Measurements from ENCODE around the gene TCF7L2.

TCF7L2 gene

DNA sequence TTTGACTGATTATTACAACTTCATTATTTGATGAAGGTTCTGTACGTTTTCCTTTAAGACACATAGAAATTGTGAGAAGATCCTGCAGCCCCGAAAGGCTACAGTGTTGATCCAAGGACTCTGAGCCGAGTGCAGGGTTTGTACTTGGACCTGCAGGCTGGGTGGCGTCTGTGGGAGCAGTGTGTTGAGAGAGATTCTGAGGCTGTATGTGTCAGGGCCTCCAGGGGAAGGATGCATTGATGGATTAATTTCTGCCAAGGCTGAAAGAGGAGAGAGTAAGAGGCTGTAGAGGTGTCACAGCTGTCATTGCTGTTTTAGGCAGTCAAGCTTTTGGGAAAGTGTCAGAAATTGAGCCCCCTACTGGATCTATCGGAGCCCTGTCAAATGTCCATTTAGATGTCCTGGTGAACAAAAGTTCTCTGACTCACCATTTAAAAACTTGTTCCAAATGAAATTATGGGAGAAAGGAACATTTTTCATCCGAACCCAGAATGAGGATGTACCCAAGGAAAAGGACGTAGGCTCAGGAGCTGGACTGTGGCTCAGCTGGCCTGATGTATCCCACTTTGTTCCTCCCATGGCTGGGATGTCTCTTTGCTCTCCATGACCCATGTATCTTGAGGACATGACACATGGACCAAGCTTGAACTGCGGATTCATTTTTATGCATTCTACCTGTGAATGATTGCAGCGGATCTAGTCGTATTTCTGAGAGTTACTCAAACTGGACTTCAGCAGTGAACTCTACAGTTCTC lies 102.2 kb downstream of the TCF7L2 start:
- Histone ChIP-seq H3K36me3 (ENCODE audit: control insufficient read depth, insufficient read depth, low read length) (no peaks in the 10 kb centered on the region), H3K27me3 (replicated peaks; ENCODE audit: control insufficient read depth, insufficient read depth, low read length) (no peaks in the 10 kb centered on the region), H3K4me3 (replicated peaks; ENCODE audit: low read depth, low read length) (no peak overlapping the region)
- peak; percentile 3 for TF ChIP-seq CTCF (IDR thresholded peaks at IDR 0.05; ENCODE audit: insufficient read depth, low read length, poor library complexity, severe bottlenecking)
- DNase-seq (ENCODE audit: extremely low read depth, insufficient read length): no peak

- Histone ChIP-seq H3K36me3 (ENCODE audit: control insufficient read depth, insufficient read depth, low read length) (no peaks in the 10 kb centered on the region), H3K4me3 (replicated peaks; ENCODE audit: low read depth, low read length) (no peak overlapping the region), H3K27me3 (replicated peaks; ENCODE audit: control insufficient read depth, insufficient read depth, low read length) (no peaks in the 10 kb centered on the region)
- no peak for DNase-seq (ENCODE audit: extremely low read depth, insufficient read length)
- no peak for TF ChIP-seq CTCF (IDR thresholded peaks at IDR 0.05; ENCODE audit: insufficient read depth, low read length, poor library complexity, severe bottlenecking)
Observed at GRCh38 chr10:113053091-113053490, 103.0 kb downstream of the TCF7L2 start.

GRCh38 chr10:113053881-113054280 lies 103.8 kb downstream of the TCF7L2 start:
- Histone ChIP-seq H3K36me3 (ENCODE audit: control insufficient read depth, insufficient read depth, low read length) (no peaks in the 10 kb centered on the region), H3K4me3 (replicated peaks; ENCODE audit: low read depth, low read length) (no peak overlapping the region), H3K27me3 (replicated peaks; ENCODE audit: control insufficient read depth, insufficient read depth, low read length) (no peaks in the 10 kb centered on the region; the same call in 1 of the 2 replicates)
- DNase-seq (ENCODE audit: extremely low read depth, insufficient read length): no peak
- no peak for TF ChIP-seq CTCF (IDR thresholded peaks at IDR 0.05; ENCODE audit: insufficient read depth, low read length, poor library complexity, severe bottlenecking)

GRCh38 chr10:113055458-113055857 lies 105.4 kb downstream of the TCF7L2 start:
- TF ChIP-seq CTCF (IDR thresholded peaks at IDR 0.05; ENCODE audit: insufficient read depth, low read length, poor library complexity, severe bottlenecking): no peak

GRCh38 chr10:113056030-113056429 lies 106.0 kb downstream of the TCF7L2 start:
- DNase-seq (ENCODE audit: extremely low read depth, insufficient read length): no peak
- no peak overlapping the region for H3K4me3 ChIP-seq (replicated peaks; ENCODE audit: low read depth, low read length)
- TF ChIP-seq CTCF (IDR thresholded peaks at IDR 0.05; ENCODE audit: insufficient read depth, low read length, poor library complexity, severe bottlenecking): no peak
- H3K27me3 ChIP-seq (replicated peaks; ENCODE audit: control insufficient read depth, insufficient read depth, low read length): no peaks in the 10 kb centered on the region; the same call in none of the 2 replicates
- no peaks in the 10 kb centered on the region for H3K36me3 ChIP-seq (ENCODE audit: control insufficient read depth, insufficient read depth, low read length)

More at GRCh38 chr10:113055458-113055857, 105.4 kb downstream of the TCF7L2 start:
- no peaks in the 10 kb centered on the region; the same call in 1 of the 2 replicates for H3K27me3 ChIP-seq (replicated peaks; ENCODE audit: control insufficient read depth, insufficient read depth, low read length)
- H3K36me3 ChIP-seq (ENCODE audit: control insufficient read depth, insufficient read depth, low read length): no peaks in the 10 kb centered on the region
- no peak for DNase-seq (ENCODE audit: extremely low read depth, insufficient read length)
- H3K4me3 ChIP-seq (replicated peaks; ENCODE audit: low read depth, low read length): no peak overlapping the region
